GM12878 (cell line): ENCODE results near the gene PEAR1. TPM values are rescaled to one million over a fixed set of nuclear protein-coding genes. Genes with fewer than 3 reads are reported as not detected.

ENCODE experiments used
- ATAC-seq: fragments of 200-7000 bp; cut with Tn5 transposase; 3 replicates; pipeline ENCODE4 v1.9.1; 2020; ENCODE audit warnings: mild to moderate bottlenecking, moderate library complexity
- BruUV-seq: library from RNA; stranded (reverse); fragments of 400-500 nt; replicated peaks from 2 replicates; lab custom pipeline; 2021; lab: Mats Ljungman, UMichigan
- CTCF ChIA-PET: fragments of 300-600 bp; sonication (Branson Sonifier 250); formaldehyde crosslinking; extraction: SDS; loops from one replicate; lab custom pipeline; 2021; ENCODE audit warnings: inconsistent platforms; lab: Yijun Ruan, JAX
- POLR2A ChIA-PET: fragments of 350-600 bp; formaldehyde crosslinking; extraction: SDS; loops from one replicate; lab custom pipeline; 2021; ENCODE audit warnings: inconsistent platforms; lab: Charles Lee
- RAD21 ChIA-PET: fragments of 300-600 bp; sonication (Branson Sonifier 250); formaldehyde crosslinking; loops from one replicate; lab custom pipeline; 2023; ENCODE audit warnings: antibody characterized with exemption; ENCODE audit not compliant: unreplicated experiment; lab: Charles Lee
- SMC1A ChIA-PET: fragments of 300-600 bp; sonication (Branson Sonifier 250); formaldehyde crosslinking; loops from one replicate; lab custom pipeline; 2023; ENCODE audit not compliant: unreplicated experiment, uncharacterized antibody; lab: Charles Lee
- DNase-seq: peaks from one replicate; pipeline ENCODE4 v3.0.0-alpha.2; 2011; ENCODE audit warnings: low read depth, low spot score
- FAIRE-seq: peaks from 3 replicates; lab custom pipeline; 2011; peaks lifted over from hg19 to GRCh38; lab: Jason Lieb, UNC
- H2AFZ ChIP-seq: 2 replicates; pipeline ENCODE4 v1.6.0; 2011; ENCODE audit warnings: low read depth, low read length, control low read depth; ENCODE audit not compliant: control insufficient read depth
- H3K27ac ChIP-seq: 2 replicates; pipeline ENCODE4 v1.5.1; 2011; ENCODE audit warnings: control low read depth; ENCODE audit not compliant: control insufficient read depth, insufficient read depth
- H3K27me3 ChIP-seq, 2 experiments: replicated peaks in 1 of 2; 2 replicates each; pipeline versions ENCODE4 v1.6.0 to v1.6.1; 2011; ENCODE audit warnings: low read length in 1 of 2; ENCODE audit not compliant: control insufficient read depth in 2 of 2, insufficient read depth in 2 of 2
- H3K36me3 ChIP-seq, 2 experiments: 2 replicates each; pipeline ENCODE4 v1.5.1; 2011; ENCODE audit warnings: low read length in 1 of 2; ENCODE audit not compliant: control insufficient read depth in 2 of 2, insufficient read depth in 2 of 2
- H3K4me1 ChIP-seq: 2 replicates; pipeline ENCODE4 v1.6.1; 2011; ENCODE audit warnings: mild to moderate bottlenecking, low read length, moderate library complexity, mixed read lengths; ENCODE audit not compliant: control insufficient read depth, insufficient read depth
- H3K4me2 ChIP-seq: 2 replicates; pipeline ENCODE4 v1.6.0; 2011; ENCODE audit warnings: control low read depth; ENCODE audit not compliant: control insufficient read depth, insufficient read depth
- H3K4me3 ChIP-seq: fragments of 200-600 bp; sonication (generic); 2 replicates; pipeline ENCODE4 v1.5.1; 2016
- H3K79me2 ChIP-seq: 2 replicates; pipeline ENCODE4 v1.6.0; 2011; ENCODE audit warnings: low read length; ENCODE audit not compliant: control insufficient read depth, insufficient read depth
- H3K9ac ChIP-seq: 2 replicates; pipeline ENCODE4 v1.8.0; 2011; ENCODE audit warnings: low read length, control low read depth, mixed read lengths; ENCODE audit not compliant: control insufficient read depth, insufficient read depth
- H3K9me3 ChIP-seq: replicated peaks from 3 replicates; pipeline ENCODE4 v1.5.1; 2011; ENCODE audit warnings: mild to moderate bottlenecking, low read length; ENCODE audit not compliant: control insufficient read depth, insufficient read depth
- H4K20me1 ChIP-seq: 2 replicates; pipeline ENCODE4 v1.6.0; 2011; ENCODE audit not compliant: control insufficient read depth, insufficient read depth
- CHD4 ChIP-seq: fragments of 200-600 bp; sonication (generic); IDR thresholded peaks from 2 replicates; pipeline ENCODE4 v1.6.1; 2016; ENCODE audit warnings: mild to moderate bottlenecking
- HDAC6 ChIP-seq: fragments of 200-600 bp; sonication (generic); IDR thresholded peaks from one replicate; pipeline ENCODE4 v1.8.0; 2017; ENCODE audit warnings: antibody characterized with exemption; ENCODE audit not compliant: unreplicated experiment
- IRF4 ChIP-seq: IDR thresholded peaks from 2 replicates; pipeline ENCODE4 v1.6.1; 2011; ENCODE audit warnings: low read depth, low read length
- PAX5 ChIP-seq: IDR thresholded peaks from 2 replicates; pipeline ENCODE4 v1.6.1; 2011; ENCODE audit warnings: low read depth, low read length, borderline replicate concordance
- YY1 ChIP-seq: IDR thresholded peaks from 2 replicates; pipeline ENCODE4 v1.6.1; 2011; ENCODE audit warnings: low read depth, mild to moderate bottlenecking, low read length
- ZNF622 ChIP-seq: fragments of 450-650 bp; IDR thresholded peaks from 2 replicates; pipeline ENCODE4 v1.6.1; 2017; ENCODE audit warnings: mild to moderate bottlenecking, inconsistent platforms
- WGBS: methylation state at CpG from one replicate; pipeline ENCODE4 v1.1.6; 2016; ENCODE audit warnings: low lambda C conversion rate; ENCODE audit not compliant: insufficient replicate concordance, insufficient coverage; ENCODE audit errors: missing lambda C conversion rate; 5-methylcytosine and 5-hydroxymethylcytosine counted together
- in situ Hi-C: fragments of 300-500 bp; cut with MboI; formaldehyde crosslinking; loops from 9 replicates; pipeline ENCODE4 v1.14.3; 2018; ENCODE audit warnings: mixed read lengths
- intact Hi-C: fragments of 100-400 bp; cut with micrococcal nuclease; formaldehyde crosslinking; loops from one replicate; pipeline ENCODE4 v1.14.2; 2022; ENCODE audit not compliant: unreplicated experiment
- polyA plus RNA-seq, 11 experiments: library from polyadenylated mRNA; depleted of rRNA in 4 of 11; unstranded in 6 of 11; stranded (reverse) in 5 of 11; fragments of >200 nt; fragmentation: Nextera tagmentation in 4 of 11; fragmentation: Illumina TruSeq in 1 of 11; extraction: Ambion mirVana in 4 of 11; extraction: Trizol in 1 of 11; gene quantifications; 1 replicate in 1 of 11; 2 replicates in 10 of 11; pipeline versions ENCODE4 v1.2.1 to v1.2.3, GENCODE V29; 2011 to 2016; ENCODE audit warnings: inconsistent platforms in 2 of 11, missing spikeins in 2 of 11, low read depth in 1 of 11
- total RNA-seq, 4 experiments: library from RNA; depleted of rRNA in 3 of 4; stranded (reverse); fragments of >200 nt in 3 of 4; fragmentation: Illumina TruSeq in 1 of 4; extraction: Trizol in 1 of 4; gene quantifications; 2 replicates each; pipeline versions ENCODE4 v1.2.1 to v1.2.3, GENCODE V29; 2013 to 2021
- TF ChIP-seq, protein P1 (sequence below): IDR thresholded peaks from 2 replicates; pipeline ENCODE4 v1.6.1; 2012; ENCODE audit warnings: improper control_type of control experiment, low read depth, low read length; ENCODE audit not compliant: insufficient replicate concordance

PEAR1 gene
- total and polyA plus RNA-seq, 10 of the 15 experiments (the other 5 are each of a cell fraction or from before 2014, with no cell fraction given): not detected

DNA sequence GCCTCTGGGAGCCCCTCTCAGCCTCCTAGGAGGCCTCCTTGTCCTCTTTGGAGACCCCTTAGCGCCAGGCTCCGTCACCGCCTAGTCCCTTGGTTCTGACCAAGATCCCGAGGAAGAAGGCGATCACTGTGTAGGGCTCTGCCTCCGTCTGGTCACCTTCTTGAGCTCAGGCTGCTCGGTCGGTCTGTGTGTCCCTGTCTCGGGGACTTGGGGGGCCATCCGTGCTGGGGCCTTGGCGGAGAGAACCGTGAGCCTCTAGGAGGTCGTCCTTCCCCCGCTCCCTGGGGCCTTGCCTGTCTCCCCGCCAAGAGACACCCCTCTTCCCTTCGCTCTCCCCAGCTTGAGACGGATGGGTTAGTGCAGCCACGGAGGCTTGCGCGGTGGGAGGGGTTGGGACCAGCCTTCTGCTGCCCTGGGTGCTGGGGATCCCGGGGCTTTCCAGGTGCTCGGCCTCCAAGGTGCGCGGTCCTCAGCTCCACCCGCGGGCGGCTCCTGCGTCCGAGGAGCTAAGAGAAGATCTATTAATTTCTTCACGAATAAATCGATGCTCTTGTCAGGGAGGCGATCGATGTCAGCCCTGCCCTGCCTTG, 33.9 kb upstream of the PEAR1 start:
- CTCF ChIA-PET: interaction anchor here (0.6 to 9.4 kb wide), 47 partner anchors 9 to 297 kb away, joined by 3 to 248 read pairs (median 5); partner anchors contain the start of genes CRABP2, ISG20L2, METTL25B and MRPL24
- no peak overlapping the region for H3K9ac ChIP-seq
- DNase-seq (no peak), ATAC-seq (peak; percentile 49), FAIRE-seq (no peak)
- peak overlapping the region; percentile 53; the same call in 1 of the 2 replicates for H3K4me3 ChIP-seq
- H3K27ac ChIP-seq: no peak overlapping the region
- POLR2A ChIA-PET: interaction anchor here (0.6 to 1.7 kb wide), 6 partner anchors 22 to 133 kb away, joined by 3 to 9 read pairs (median 3); no protein-coding TSS in a partner anchor
- no peaks in the 10 kb centered on the region for H3K79me2 ChIP-seq
- no peaks in the 10 kb centered on the region for H3K36me3 ChIP-seq
- WGBS: 6% methylated on average over 31 of the region's 33 CpGs
- TF ChIP-seq HDAC6 (peak; percentile 9), YY1 (no peak), PAX5 (no peak), CHD4 (no peak), ZNF622 (no peak), IRF4 (no peak)
- TF ChIP-seq, protein P1, sequence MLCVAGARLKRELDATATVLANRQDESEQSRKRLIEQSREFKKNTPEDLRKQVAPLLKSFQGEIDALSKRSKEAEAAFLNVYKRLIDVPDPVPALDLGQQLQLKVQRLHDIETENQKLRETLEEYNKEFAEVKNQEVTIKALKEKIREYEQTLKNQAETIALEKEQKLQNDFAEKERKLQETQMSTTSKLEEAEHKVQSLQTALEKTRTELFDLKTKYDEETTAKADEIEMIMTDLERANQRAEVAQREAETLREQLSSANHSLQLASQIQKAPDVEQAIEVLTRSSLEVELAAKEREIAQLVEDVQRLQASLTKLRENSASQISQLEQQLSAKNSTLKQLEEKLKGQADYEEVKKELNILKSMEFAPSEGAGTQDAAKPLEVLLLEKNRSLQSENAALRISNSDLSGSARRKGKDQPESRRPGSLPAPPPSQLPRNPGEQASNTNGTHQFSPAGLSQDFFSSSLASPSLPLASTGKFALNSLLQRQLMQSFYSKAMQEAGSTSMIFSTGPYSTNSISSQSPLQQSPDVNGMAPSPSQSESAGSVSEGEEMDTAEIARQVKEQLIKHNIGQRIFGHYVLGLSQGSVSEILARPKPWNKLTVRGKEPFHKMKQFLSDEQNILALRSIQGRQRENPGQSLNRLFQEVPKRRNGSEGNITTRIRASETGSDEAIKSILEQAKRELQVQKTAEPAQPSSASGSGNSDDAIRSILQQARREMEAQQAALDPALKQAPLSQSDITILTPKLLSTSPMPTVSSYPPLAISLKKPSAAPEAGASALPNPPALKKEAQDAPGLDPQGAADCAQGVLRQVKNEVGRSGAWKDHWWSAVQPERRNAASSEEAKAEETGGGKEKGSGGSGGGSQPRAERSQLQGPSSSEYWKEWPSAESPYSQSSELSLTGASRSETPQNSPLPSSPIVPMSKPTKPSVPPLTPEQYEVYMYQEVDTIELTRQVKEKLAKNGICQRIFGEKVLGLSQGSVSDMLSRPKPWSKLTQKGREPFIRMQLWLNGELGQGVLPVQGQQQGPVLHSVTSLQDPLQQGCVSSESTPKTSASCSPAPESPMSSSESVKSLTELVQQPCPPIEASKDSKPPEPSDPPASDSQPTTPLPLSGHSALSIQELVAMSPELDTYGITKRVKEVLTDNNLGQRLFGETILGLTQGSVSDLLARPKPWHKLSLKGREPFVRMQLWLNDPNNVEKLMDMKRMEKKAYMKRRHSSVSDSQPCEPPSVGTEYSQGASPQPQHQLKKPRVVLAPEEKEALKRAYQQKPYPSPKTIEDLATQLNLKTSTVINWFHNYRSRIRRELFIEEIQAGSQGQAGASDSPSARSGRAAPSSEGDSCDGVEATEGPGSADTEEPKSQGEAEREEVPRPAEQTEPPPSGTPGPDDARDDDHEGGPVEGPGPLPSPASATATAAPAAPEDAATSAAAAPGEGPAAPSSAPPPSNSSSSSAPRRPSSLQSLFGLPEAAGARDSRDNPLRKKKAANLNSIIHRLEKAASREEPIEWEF: no peak
- peaks cover 8 to 22% of the 10 kb centered on the region in 2 experiments for H3K27me3 ChIP-seq
- RAD21 ChIA-PET: interaction anchor here (0.5 to 7.0 kb wide), 25 partner anchors 12 to 245 kb away, joined by 3 to 115 read pairs (median 3); partner anchors contain the start of genes HDGF, ISG20L2, METTL25B and MRPL24
- H3K4me2 ChIP-seq: peak overlapping the region; percentile 85
- no TSS peak for BruUV-seq
- no peaks in the 10 kb centered on the region for H3K9me3 ChIP-seq
- peaks cover 26% of the 10 kb centered on the region for H3K4me1 ChIP-seq
- no peaks in the 10 kb centered on the region for H4K20me1 ChIP-seq
- intact Hi-C loops: loop anchor here (1.0 to 2.0 kb wide), 5 partner anchors 20 to 170 kb away; no protein-coding TSS in a partner anchor
- SMC1A ChIA-PET: interaction anchor here (0.9 to 7.6 kb wide), 23 partner anchors 7 to 232 kb away, joined by 3 to 123 read pairs (median 5); partner anchors contain the start of genes ISG20L2 and METTL25B
- H2AFZ ChIP-seq: peak overlapping the region; percentile 9
- in situ Hi-C loops: loop anchor here (5.0 kb wide), 2 partner anchors 57 to 172 kb away; no protein-coding TSS in a partner anchor
